GM21390 (cell line): ENCODE results near the gene ZFX.
"Not testable (repeated sequence)": the region's sequence is repeated elsewhere in the genome, so short reads cannot be mapped to it uniquely, and the experiment has no call there.

Experiments used
- ATAC-seq: cut with Tn5 transposase; IDR thresholded peaks from one replicate; pipeline ENCODE4 v1.9.1; 2021; ENCODE audit not compliant: unreplicated experiment

ZFX gene

GRCh38 chrX:24149351-24150050 is at the start of gene ZFX:
ZFX (plus strand) TSS chrX:24149729; CDS start chrX:24172743, 23,014 bp downstream.
- ATAC-seq = peak; percentile 52

DNA sequence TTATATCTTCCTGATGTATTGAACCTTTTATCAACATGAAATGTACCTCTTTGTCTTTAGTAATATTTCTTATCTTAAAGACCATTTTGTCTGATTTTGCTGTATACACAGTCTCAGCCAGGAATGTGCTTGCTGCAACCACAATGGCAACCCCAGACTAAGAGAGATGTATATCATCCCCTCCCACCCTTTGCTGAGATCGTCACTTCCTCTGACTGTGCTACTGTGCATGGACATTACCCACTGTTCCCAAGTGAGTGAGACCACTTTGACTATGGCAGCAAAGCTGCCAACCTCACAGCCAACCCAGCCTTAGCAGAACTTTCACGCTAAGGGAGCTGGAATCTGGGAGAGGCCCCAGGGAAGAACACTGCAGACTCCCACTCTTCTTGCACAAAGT is 48.8 kb upstream of the ZFX start:
- no peak for ATAC-seq

DNA sequence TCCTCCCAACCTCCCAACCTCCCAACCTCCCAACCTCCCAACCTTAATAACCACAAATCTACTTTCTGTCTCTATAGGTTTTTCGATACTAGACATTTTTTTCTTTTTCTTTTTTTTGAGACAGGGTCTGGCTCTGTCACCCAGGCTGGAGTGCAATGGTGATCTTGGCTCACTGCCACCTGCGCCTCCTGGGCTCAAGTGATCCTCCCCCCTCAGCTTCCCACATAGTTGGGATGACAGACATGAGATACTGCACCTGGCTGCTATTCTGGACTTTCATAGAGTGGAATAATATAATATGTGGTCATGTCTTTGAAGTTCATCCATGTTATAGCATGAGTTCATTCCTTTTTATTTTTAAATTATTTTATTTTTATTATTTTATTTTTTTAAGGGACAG is 39.5 kb upstream of the ZFX start:
- no peak for ATAC-seq

GRCh38 chrX:24113181-24113580 is 36.3 kb upstream of the ZFX start:
- no peak for ATAC-seq

DNA sequence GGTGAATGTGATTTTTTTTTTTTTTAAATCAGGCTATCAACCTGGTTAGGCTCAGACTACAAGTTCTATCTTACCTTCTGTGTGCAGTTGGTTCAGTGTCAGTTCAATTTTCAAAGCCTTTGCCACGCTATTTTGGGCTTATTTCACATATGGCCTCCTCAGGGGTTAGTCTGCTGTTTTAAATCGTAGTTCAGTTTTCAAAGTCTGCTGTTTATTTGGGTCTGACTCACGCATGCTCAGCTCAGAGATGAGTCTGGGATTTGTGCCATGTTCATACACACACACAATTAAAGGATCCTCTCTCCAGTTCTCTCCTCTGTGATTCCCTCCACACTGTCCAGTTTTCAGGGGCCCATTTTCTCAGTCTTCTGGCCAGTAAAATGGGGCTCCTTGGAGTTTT is 32.3 kb upstream of the ZFX start:
- no peak for ATAC-seq

- no peak for ATAC-seq
Observed at GRCh38 chrX:24124244-24124799, 25.2 kb upstream of the ZFX start.

DNA sequence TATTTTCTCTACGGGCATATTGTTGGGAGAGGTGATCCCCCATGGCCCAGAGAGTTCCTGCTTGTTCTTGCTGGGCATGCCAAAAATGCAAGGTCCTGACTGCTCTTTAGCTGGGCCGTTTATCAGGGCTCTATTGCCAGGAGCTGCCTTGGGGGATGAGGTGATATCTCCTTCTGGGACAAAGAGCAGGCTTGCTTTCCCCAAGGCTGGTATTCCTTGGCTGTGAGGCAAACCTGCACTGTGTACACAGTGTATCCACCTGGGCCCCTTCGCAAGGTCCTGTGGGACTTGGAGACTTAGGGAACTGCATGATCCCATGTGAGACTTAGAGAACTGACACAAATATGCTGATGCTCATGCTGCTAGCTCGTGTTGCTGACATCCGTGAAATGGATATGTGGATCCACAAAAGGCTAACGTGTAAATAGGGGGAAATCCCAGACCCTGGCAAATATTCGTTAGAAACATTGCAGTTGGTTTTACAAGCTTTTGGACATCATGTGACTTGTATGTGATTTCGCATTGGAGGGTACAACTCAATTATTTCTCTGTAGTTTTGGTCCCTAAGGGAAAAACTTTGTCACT is 24.4 kb upstream of the ZFX start:
- no peak for ATAC-seq

DNA sequence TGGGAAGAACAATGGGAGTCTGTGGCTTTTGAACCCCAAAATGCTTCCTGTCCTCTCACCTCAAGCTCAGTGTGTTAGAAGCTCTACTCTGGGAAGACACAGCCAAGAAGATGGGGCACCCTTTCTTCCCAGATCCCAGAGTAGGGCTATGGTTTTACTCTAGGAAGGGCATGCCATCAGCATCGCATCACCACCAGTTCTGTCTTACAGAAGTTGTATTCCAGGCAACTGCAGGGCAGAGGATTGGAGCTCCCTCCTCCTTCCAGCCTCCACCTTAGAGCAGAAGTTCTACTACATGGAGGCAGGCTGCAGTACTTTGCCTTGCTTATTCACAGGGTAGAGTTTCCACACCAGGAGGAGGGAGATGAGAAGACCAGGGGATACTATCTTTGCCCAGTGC is 18.1 kb upstream of the ZFX start:
- ATAC-seq = no peak

GRCh38 chrX:24133312-24133711 is 16.2 kb upstream of the ZFX start:
- ATAC-seq = no peak

- not testable (repeated sequence) for ATAC-seq
Observed at GRCh38 chrX:24135768-24136167, 13.8 kb upstream of the ZFX start.

- no peak for ATAC-seq
Observed at GRCh38 chrX:24137192-24137591, 12.3 kb upstream of the ZFX start.

- not testable (repeated sequence) for ATAC-seq
Observed at GRCh38 chrX:24143982-24144381, 5.5 kb upstream of the ZFX start.

GRCh38 chrX:24144528-24144927 is 5.0 kb upstream of the ZFX start:
- no peak for ATAC-seq

DNA sequence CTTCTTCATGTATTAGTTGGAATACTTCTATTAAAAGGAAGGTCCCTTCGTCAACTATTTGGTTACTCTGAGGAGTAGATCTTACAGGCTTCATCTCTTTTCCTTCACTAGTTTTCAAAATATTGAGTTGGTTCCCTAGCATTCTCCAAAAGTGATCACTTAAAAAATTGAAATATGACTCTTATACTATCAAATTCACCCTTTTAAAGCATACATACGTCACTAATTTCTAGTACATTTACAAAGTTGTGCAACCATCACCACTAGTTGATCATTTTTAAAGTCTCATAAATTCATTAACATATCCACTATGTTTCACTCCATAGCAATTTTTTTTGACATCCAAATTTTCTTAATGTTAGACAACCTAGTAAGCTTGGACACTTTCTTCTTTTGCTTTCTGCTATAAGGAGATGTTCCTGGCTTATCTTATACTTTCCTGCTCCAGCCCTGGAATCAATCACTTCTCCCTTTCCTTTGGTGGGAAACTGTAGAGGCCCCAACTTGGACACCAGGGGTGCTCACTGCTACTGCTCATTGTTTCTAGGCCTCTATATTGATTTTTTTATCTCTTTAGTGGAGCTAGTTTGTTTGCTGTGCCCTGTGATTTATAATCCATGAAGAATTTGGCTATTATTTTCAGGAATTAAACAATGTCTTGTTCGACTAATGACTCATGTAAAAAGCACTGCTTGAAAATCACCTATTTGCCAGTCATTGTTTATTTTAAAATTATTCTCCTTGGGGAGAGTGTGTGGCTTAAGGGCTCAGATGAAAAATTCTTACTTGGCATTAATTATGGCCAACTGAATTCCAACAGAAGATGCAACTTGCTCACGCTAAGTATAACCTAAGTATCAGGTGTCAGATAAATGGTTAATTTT is 4.0 kb upstream of the ZFX start:
- ATAC-seq = no peak

DNA sequence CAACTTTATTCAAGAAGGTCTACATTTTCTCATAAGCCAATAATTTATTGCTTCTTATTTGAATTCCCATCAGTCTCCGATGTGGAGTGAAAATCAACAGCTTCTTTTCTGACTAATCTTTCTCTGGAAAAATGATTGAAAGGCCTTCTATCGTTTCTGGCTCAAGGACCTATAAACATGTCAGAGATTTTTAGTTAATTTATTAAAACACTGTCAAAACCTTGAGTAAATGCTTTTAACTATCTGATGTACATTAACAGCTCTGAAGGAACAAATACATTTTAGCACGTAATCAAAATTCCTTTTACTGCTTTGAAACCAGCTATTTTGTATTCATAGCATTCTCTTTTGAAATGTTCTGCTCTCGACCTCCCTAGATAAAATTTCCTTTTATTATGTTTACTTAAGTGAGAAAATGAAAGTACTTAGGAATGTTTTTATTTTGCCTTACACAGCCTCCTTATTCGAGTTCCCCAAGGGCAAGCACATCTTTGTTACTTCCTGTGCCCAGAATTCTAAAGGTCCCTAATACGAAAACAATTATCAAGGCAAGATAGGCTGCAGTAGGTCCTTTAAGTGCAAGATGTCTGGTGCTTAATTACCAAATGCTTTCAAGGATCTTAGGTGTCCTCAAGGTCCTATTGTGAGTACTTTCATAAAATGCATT is 3.1 kb upstream of the ZFX start:
- ATAC-seq = no peak

DNA sequence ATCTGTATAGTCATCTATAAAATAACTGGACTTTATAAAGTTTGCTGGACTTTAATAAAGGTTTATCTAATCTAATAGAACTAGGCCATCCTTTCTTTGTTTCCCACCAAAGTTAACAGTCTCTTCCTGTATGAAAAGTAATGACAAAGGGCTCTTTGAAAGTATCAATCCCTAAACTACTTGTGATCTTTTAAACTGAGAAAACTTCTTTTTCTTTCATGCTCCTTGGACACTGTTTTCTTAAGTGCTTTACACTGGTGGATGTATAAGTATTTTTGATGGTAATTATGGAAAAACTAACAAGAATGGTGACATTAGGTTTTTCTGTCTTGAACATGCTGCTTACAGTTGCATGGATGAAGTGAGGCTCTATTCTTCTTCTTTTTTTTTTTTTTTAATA is 2.4 kb upstream of the ZFX start:
- no peak for ATAC-seq

DNA sequence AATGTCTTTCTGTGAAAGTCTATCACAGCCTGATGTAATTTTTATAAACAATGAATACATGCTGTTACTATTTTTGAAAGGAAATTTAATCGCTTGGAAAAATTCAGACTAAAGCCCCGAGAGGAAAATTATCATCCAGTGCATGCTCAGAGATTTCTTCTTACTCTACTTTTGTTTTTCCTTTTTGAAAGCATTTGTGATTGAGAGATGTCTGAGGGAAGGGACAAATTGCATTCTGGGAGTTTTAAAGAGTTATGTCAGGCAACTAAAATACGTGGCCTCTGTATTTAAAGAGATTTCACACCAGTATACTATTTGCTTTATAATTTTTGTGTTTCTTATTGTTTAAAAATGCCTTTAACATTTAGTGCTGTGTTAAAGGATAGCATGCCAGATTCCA is 1.4 kb upstream of the ZFX start:
- no peak for ATAC-seq

- ATAC-seq = peak; percentile 4
Observed at GRCh38 chrX:24148535-24149350, 786 bp upstream of the ZFX start.

DNA sequence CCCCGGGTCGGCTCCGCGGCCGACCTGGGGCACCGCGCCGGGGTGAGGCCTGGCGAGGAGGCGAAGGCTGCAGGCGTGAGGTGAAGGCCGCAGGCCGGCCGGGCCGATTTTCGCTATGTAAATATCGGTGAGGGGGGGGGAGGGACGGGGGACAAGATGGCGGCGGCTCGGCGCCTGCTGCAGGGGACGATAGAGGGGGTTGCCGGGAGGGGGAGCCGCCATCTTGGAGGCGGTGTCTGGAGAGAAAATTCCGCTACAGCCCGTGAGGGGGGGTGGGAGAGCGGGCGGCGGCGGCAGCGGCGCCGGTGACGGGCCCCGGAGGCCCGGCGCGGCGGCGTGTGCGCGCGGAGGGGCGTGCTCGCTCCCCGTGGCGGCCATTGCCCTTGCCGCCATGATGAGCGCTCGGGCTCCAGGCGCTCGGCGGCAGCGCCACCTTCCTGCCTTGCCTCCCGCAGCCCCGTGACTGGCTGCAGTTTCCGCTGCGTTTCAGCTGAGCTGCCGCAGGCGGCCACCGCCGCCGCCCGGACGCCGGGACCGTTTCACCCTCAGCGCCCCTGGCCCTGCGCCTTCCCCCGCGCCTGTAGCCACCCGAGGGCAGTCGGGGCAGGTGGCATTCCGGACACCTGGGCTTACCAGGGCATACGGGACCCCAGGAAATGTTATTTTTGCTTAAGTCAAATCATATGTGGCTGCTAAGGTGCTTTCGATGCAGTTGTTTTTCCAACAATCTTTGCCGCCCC is 692 bp downstream of the ZFX start:
- peak; percentile 65 for ATAC-seq

DNA sequence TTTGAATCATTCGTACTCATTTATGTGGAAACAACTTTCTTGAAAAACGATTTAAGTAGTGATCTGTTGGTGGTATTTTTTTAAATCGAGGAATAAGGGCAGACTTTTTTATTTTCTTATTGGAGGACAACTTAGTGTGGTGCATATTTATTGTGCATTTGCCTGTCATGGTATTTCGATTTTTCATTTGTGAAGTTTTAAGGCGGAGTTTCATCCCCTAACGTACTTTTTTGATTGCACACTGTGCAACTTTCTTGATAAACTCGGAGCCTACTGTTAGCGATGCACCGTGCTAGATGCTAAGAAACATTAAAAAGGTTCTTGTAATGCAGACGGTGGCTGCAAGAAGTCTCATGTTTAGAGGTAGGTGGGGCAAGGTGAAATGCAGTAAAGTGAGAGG is 1.4 kb downstream of the ZFX start:
- no peak for ATAC-seq
